Mesenchymal stem cell (in vitro differentiated cells and primary cell): ENCODE results near the gene DNAJC10.

ENCODE experiments used
- DNase-seq: peaks from one replicate; pipeline ENCODE4 v3.0.0-alpha.2; 2013
- H2AFZ ChIP-seq: one replicate; pipeline ENCODE4 v1.6.1; 2013; ENCODE audit warnings: low read depth, mild to moderate bottlenecking, control low read depth, inconsistent platforms, low read length, moderate library complexity
- H2AK5ac ChIP-seq: 2 replicates; pipeline ENCODE4 v1.6.1; 2013; ENCODE audit warnings: low read length, moderate library complexity, mild to moderate bottlenecking, inconsistent platforms; ENCODE audit not compliant: severe bottlenecking
- H2BK120ac ChIP-seq: one replicate; pipeline ENCODE4 v1.6.1; 2013; ENCODE audit warnings: low read depth, mild to moderate bottlenecking, inconsistent platforms, low read length, moderate library complexity
- H2BK12ac ChIP-seq, 2 experiments: one replicate each; pipeline ENCODE4 v1.6.1; 2013; ENCODE audit warnings: inconsistent platforms in 2 of 2, low read length in 2 of 2, mild to moderate bottlenecking in 2 of 2, moderate library complexity in 2 of 2, control low read depth in 1 of 2
- H2BK15ac ChIP-seq: one replicate; pipeline ENCODE4 v1.6.1; 2013; ENCODE audit warnings: mild to moderate bottlenecking, low read depth, inconsistent platforms; ENCODE audit not compliant: poor library complexity, severe bottlenecking
- H2BK5ac ChIP-seq: 2 replicates; pipeline ENCODE4 v1.6.1; 2013; ENCODE audit warnings: low read depth, mild to moderate bottlenecking, low read length, control low read depth, inconsistent platforms; ENCODE audit not compliant: poor library complexity, severe bottlenecking
- H3K14ac ChIP-seq, 2 experiments: one replicate each; pipeline ENCODE4 v1.6.1; 2013; ENCODE audit warnings: inconsistent platforms in 2 of 2, low read length in 2 of 2, control low read depth in 1 of 2, mild to moderate bottlenecking in 1 of 2, moderate library complexity in 1 of 2
- H3K18ac ChIP-seq, 2 experiments: one replicate each; pipeline ENCODE4 v1.6.1; 2013; ENCODE audit warnings: inconsistent platforms in 2 of 2, low read length in 2 of 2, control low read depth in 1 of 2, low read depth in 1 of 2, mild to moderate bottlenecking in 1 of 2
- H3K23ac ChIP-seq, 2 experiments: one replicate each; pipeline ENCODE4 v1.6.1; 2013; ENCODE audit warnings: inconsistent platforms in 2 of 2, low read length in 2 of 2, mild to moderate bottlenecking in 2 of 2, moderate library complexity in 2 of 2, control low read depth in 1 of 2
- H3K27ac ChIP-seq: 2 replicates; pipeline ENCODE4 v1.5.1; 2013; ENCODE audit warnings: mild to moderate bottlenecking, moderate library complexity, low read length, control low read depth, inconsistent platforms; ENCODE audit not compliant: poor library complexity, severe bottlenecking
- H3K27me3 ChIP-seq, 2 experiments: 2 replicates each; pipeline versions ENCODE4 v1.6.1 to v1.7.0; 2013; ENCODE audit warnings: low read length in 2 of 2, mild to moderate bottlenecking in 2 of 2, moderate library complexity in 2 of 2, control low read depth in 1 of 2, inconsistent platforms in 1 of 2; ENCODE audit not compliant: control insufficient read depth in 1 of 2, insufficient read depth in 1 of 2
- H3K36me3 ChIP-seq, 2 experiments: 2 replicates each; pipeline versions ENCODE4 v1.6.1 to v1.7.0; 2013; ENCODE audit warnings: low read length in 2 of 2, control low read depth in 1 of 2, inconsistent platforms in 1 of 2, low read depth in 1 of 2, mild to moderate bottlenecking in 1 of 2; ENCODE audit not compliant: insufficient read depth in 2 of 2, control insufficient read depth in 1 of 2
- H3K4ac ChIP-seq, 2 experiments: one replicate each; pipeline ENCODE4 v1.6.1; 2013; ENCODE audit warnings: inconsistent platforms in 2 of 2, low read length in 2 of 2, mild to moderate bottlenecking in 2 of 2, moderate library complexity in 2 of 2, control low read depth in 1 of 2, low read depth in 1 of 2
- H3K4me1 ChIP-seq: 2 replicates; pipeline ENCODE4 v1.6.1; 2013; ENCODE audit warnings: low read depth, low read length, control low read depth; ENCODE audit not compliant: control insufficient read depth, insufficient read depth
- H3K4me2 ChIP-seq: 2 replicates; pipeline ENCODE4 v1.6.1; 2013; ENCODE audit warnings: low read length, mild to moderate bottlenecking, inconsistent platforms; ENCODE audit not compliant: poor library complexity, severe bottlenecking
- H3K4me3 ChIP-seq, 2 experiments: 2 replicates each; pipeline versions ENCODE4 v1.5.1 to v1.7.0; 2013; ENCODE audit warnings: low read length in 2 of 2, mild to moderate bottlenecking in 2 of 2, control low read depth in 1 of 2, low read depth in 1 of 2; ENCODE audit not compliant: insufficient read depth in 1 of 2
- H3K79me1 ChIP-seq: replicated peaks from 2 replicates; pipeline ENCODE4 v1.6.1; 2013; ENCODE audit warnings: mild to moderate bottlenecking, control low read depth, low read length, inconsistent platforms; ENCODE audit not compliant: poor library complexity, severe bottlenecking
- H3K9ac ChIP-seq: 2 replicates; pipeline ENCODE4 v1.7.0; 2013; ENCODE audit warnings: mild to moderate bottlenecking, low read length, moderate library complexity
- H3K9me3 ChIP-seq: 2 replicates; pipeline ENCODE4 v1.7.0; 2013; ENCODE audit warnings: mild to moderate bottlenecking, low read length; ENCODE audit not compliant: control insufficient read depth
- H4K8ac ChIP-seq: one replicate; pipeline ENCODE4 v1.6.1; 2013; ENCODE audit warnings: inconsistent platforms, mild to moderate bottlenecking, low read length, moderate library complexity
- H4K91ac ChIP-seq: one replicate; pipeline ENCODE4 v1.6.1; 2013; ENCODE audit warnings: mild to moderate bottlenecking, low read length, inconsistent platforms
- WGBS: methylation state at CpG from one replicate; pipeline ENCODE4 v1.1.7; 2013; ENCODE audit warnings: mixed read lengths; 5-methylcytosine and 5-hydroxymethylcytosine counted together

The DNAJC10 gene

DNA sequence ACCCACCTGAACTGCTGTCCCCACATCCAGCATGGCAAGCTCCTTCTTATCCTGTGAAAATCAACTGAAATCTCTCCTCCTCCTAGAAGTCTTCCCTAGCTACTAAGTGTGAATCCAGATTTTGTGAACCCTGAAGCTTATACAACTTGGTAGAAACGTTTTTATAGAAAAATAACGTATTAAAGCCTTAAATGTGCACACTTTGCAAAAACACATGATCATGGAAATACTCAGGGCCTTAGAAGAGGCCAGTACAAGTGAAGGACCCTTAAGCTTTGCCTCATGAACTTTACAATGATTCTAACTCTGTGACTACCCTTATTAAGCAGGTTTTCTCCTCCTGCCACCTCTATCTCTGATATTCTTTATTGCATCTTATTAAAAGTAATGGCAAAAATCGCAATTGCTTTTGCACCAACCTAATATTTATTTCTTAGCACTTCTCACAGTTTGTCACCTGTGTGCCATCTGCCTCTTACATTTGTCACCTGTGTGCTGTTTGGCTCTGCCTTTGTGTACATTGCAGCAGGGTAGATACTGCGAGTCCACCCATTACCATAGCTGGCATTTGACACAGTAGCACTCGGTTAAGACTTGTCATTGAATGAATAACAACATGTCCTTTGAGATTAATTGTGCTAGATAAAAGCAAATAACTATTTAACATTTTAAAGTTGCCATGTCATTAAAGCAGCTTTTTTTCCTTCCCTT, 108.2 kb downstream of the DNAJC10 start:
- Histone ChIP-seq H3K4me1 (no peaks in the 10 kb centered on the region), H3K4me2 (no peak overlapping the region), H3K14ac (no peak overlapping the region), H3K27ac (no peak overlapping the region), H3K4ac (no peak overlapping the region), H3K4me3 (no peak overlapping the region), H3K9ac (no peak overlapping the region), H3K36me3 (no peaks in the 10 kb centered on the region), H3K18ac (no peak overlapping the region), H2AK5ac (no peak overlapping the region), H3K9me3 (no peaks in the 10 kb centered on the region), H4K91ac (no peak overlapping the region), H3K79me1 (no peaks in the 10 kb centered on the region), H2AFZ (no peak overlapping the region), H2BK120ac (no peak overlapping the region), H3K23ac (no peak overlapping the region), H2BK5ac (no peak overlapping the region), H2BK15ac (no peak overlapping the region), H4K8ac (no peak overlapping the region), H3K27me3 (no peaks in the 10 kb centered on the region), H2BK12ac (peak overlapping the region in 1 of 2 experiments; percentile 39)
- 84% methylated on average over 4 of the region's 5 CpGs for WGBS
- DNase-seq: no peak

GRCh38 chr2:182824767-182825158, 108.7 kb downstream of the DNAJC10 start:
- Histone ChIP-seq H3K4me1 (no peaks in the 10 kb centered on the region), H2AK5ac (no peak overlapping the region), H3K14ac (no peak overlapping the region), H2BK5ac (no peak overlapping the region), H4K8ac (no peak overlapping the region), H3K79me1 (no peaks in the 10 kb centered on the region), H3K27me3 (no peaks in the 10 kb centered on the region), H3K23ac (no peak overlapping the region), H3K4me2 (no peak overlapping the region), H4K91ac (no peak overlapping the region), H2BK120ac (no peak overlapping the region), H3K27ac (no peak overlapping the region), H3K4me3 (no peak overlapping the region), H2BK12ac (no peak overlapping the region), H2BK15ac (no peak overlapping the region), H3K9ac (no peak overlapping the region), H2AFZ (no peak overlapping the region), H3K4ac (no peak overlapping the region), H3K18ac (no peak overlapping the region), H3K9me3 (no peaks in the 10 kb centered on the region), H3K36me3 (no peaks in the 10 kb centered on the region)
- WGBS: 87% methylated on average over 6 of the region's 6 CpGs
- DNase-seq: no peak

GRCh38 chr2:182826064-182826463, 110.0 kb downstream of the DNAJC10 start:
- H3K9me3 ChIP-seq: no peaks in the 10 kb centered on the region
- no peaks in the 10 kb centered on the region for H3K27me3 ChIP-seq
- no CpG with 5 or more reads among the region's 1 CpG for WGBS
- H3K36me3 ChIP-seq: no peaks in the 10 kb centered on the region
- no peak overlapping the region for H2BK5ac ChIP-seq
- H3K4ac ChIP-seq: no peak overlapping the region
- H3K14ac ChIP-seq: no peak overlapping the region
- H2BK120ac ChIP-seq: no peak overlapping the region
- H4K8ac ChIP-seq: no peak overlapping the region
- H3K79me1 ChIP-seq: no peaks in the 10 kb centered on the region
- H2AFZ ChIP-seq: no peak overlapping the region
- H4K91ac ChIP-seq: no peak overlapping the region
- H2BK15ac ChIP-seq: no peak overlapping the region
- no peak overlapping the region for H3K9ac ChIP-seq
- no peak overlapping the region for H2BK12ac ChIP-seq
- no peaks in the 10 kb centered on the region for H3K4me1 ChIP-seq
- no peak overlapping the region for H3K4me3 ChIP-seq
- H3K27ac ChIP-seq: no peak overlapping the region
- no peak overlapping the region for H3K18ac ChIP-seq
- H3K4me2 ChIP-seq: no peak overlapping the region
- no peak overlapping the region for H3K23ac ChIP-seq
- no peak overlapping the region for H2AK5ac ChIP-seq
- DNase-seq: no peak

DNA sequence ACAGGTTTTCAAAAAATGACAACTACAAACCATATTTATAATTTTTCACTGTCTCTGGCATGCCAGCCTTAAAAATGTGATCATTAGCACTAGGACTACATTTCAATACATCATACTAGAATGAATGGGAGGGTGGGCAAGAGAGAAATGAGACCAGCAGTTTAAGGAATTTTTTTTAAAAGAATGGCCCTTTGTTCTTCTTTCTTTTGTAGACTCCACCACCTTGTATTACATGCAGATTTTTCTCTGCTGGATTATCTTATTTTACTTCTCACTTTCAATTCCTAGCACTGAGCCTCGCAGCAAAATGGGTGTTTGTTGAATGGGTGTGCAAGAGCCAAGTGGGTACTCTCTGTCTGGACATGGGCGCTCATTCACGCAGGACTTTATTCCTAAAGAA, 110.4 kb downstream of the DNAJC10 start:
- no peak overlapping the region for H2BK12ac ChIP-seq

More for the DNA sequence above, 110.4 kb downstream of the DNAJC10 start:
- no peak overlapping the region for H2AK5ac ChIP-seq
- peak overlapping the region; percentile 19 for H2BK120ac ChIP-seq
- no peaks in the 10 kb centered on the region for H3K9me3 ChIP-seq
- 87% methylated on average over 3 of the region's 3 CpGs for WGBS
- no peak overlapping the region for H4K8ac ChIP-seq
- no peaks in the 10 kb centered on the region for H3K36me3 ChIP-seq
- no peak overlapping the region for H3K27ac ChIP-seq
- H3K79me1 ChIP-seq: no peaks in the 10 kb centered on the region
- peak overlapping the region; percentile 39 for H4K91ac ChIP-seq
- H3K14ac ChIP-seq: no peak overlapping the region
- no peak overlapping the region for H2BK5ac ChIP-seq
- no peak overlapping the region for H2AFZ ChIP-seq
- peak overlapping the region in 1 of 2 experiments; percentile 17 for H3K4ac ChIP-seq
- H3K9ac ChIP-seq: no peak overlapping the region
- no peak overlapping the region for H3K4me3 ChIP-seq
- H3K18ac ChIP-seq: peak overlapping the region in 1 of 2 experiments; percentile 56
- no peak overlapping the region for H2BK15ac ChIP-seq
- no peaks in the 10 kb centered on the region for H3K27me3 ChIP-seq
- no peak overlapping the region for H3K4me2 ChIP-seq
- DNase-seq: no peak
- no peak overlapping the region for H3K23ac ChIP-seq
- H3K4me1 ChIP-seq: no peaks in the 10 kb centered on the region
